Thyroid gland (tissue), 4 donors: ENCODE data around the gene CCDC34. TPM values are rescaled to one million over a fixed set of nuclear protein-coding genes. Genes with fewer than 3 reads are reported as not detected.

Source experiments
- DNase-seq, 2 donors: peaks; one replicate each; pipeline ENCODE4 v3.0.0-alpha.2; 2019
- H3K27ac ChIP-seq, 3 donors: fragments of 200-600 bp; sonication (generic); 1 replicate in 2 of 3; 2 replicates in 1 of 3; pipeline ENCODE4 v1.5.1; 2016 to 2019; ENCODE audit warnings: mild to moderate bottlenecking in 1 of 3, moderate library complexity in 1 of 3
- H3K27me3 ChIP-seq: fragments of 200-600 bp; sonication (generic); one replicate; pipeline ENCODE4 v1.5.1; 2019
- H3K36me3 ChIP-seq, 2 donors: fragments of 200-600 bp; sonication (generic); one replicate each; pipeline ENCODE4 v1.5.1; 2016 to 2019
- H3K4me1 ChIP-seq, 2 donors: fragments of 200-600 bp; sonication (generic); one replicate each; pipeline ENCODE4 v1.5.1; 2017 to 2019
- H3K4me3 ChIP-seq, 3 donors: fragments of 200-600 bp; sonication (generic); replicated peaks in 1 of 3; 1 replicate in 2 of 3; 2 replicates in 1 of 3; pipeline ENCODE4 v1.5.1; 2016; ENCODE audit warnings: mild to moderate bottlenecking in 1 of 3
- H3K9me3 ChIP-seq: fragments of 200-600 bp; sonication (generic); one replicate; pipeline ENCODE4 v1.5.1; 2017
- CTCF ChIP-seq, 6 experiments: fragments of 200-600 bp in 3 of 6; fragments of 450-650 bp in 3 of 6; sonication (generic) in 3 of 6; IDR thresholded peaks; one replicate each; pipeline ENCODE4 v1.5.1; 2016 to 2019; ENCODE audit warnings: antibody characterized with exemption in 6 of 6, mild to moderate bottlenecking in 2 of 6, inconsistent platforms in 1 of 6, moderate library complexity in 1 of 6
- POLR2A ChIP-seq, 2 donors: fragments of 450-650 bp; IDR thresholded peaks; one replicate each; pipeline ENCODE4 v1.6.1; 2017; ENCODE audit warnings: antibody characterized with exemption in 2 of 2, mild to moderate bottlenecking in 2 of 2, moderate library complexity in 1 of 2
- WGBS, 2 donors: methylation state at CpG; one replicate each; pipeline ENCODE4 v1.1.5; 2017; 5-methylcytosine and 5-hydroxymethylcytosine counted together
- intact Hi-C: fragments of 100-400 bp; cut with DNase I; formaldehyde crosslinking; loops from one replicate; pipeline ENCODE4 v1.15.1; 2023
- total RNA-seq, 4 donors: library from RNA; depleted of rRNA; stranded (reverse); fragments of >200 nt; gene quantifications; one replicate each; pipeline ENCODE4 v1.2.3, GENCODE V29; 2016

The CCDC34 gene
- total RNA-seq, 4 donors from 2014 or later: 2.1 to 4.6 (median 3.9) TPM

DNA sequence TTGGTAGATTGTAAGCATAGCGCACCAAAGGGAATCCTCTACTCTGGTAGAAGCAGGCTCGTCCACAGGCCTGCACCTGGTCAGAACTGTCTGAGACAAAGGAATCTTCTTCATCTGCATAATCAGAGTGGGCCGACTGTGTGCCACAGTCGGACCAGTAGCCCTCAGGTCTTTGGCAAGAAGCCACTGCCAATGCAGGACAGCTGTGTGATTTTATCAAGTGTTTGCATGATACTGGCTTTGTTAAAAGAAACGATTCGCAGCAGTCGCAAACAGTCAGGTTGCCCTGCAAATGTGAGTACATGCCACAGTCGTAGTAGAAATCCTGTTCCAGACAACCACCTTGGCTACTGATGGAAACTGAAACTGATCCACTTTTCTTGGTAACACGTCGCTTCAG is 4.9 kb upstream of the CCDC34 start:
- no peak for TF ChIP-seq POLR2A (IDR thresholded peaks at IDR 0.05)
- TF ChIP-seq CTCF (IDR thresholded peaks at IDR 0.05): no peak
- H3K27me3 ChIP-seq: no peaks in the 10 kb centered on the region
- H3K27ac ChIP-seq: no peak overlapping the region
- DNase-seq: no peak
- peaks cover 8 to 10% of the 10 kb centered on the region in 2 donors for H3K36me3 ChIP-seq
- H3K4me1 ChIP-seq: peaks cover 0 to 5% of the 10 kb centered on the region in 2 donors
- intact Hi-C loops: no loop called here
- no peaks in the 10 kb centered on the region for H3K9me3 ChIP-seq
- H3K4me3 ChIP-seq: no peak overlapping the region
- WGBS, 2 donors: 91 to 93% methylated on average over 10 of the region's 10 CpGs

GRCh38 chr11:27363576-27364117 is 632 bp upstream of the CCDC34 start:
- Histone ChIP-seq H3K36me3 (peaks cover 4 to 10% of the 10 kb centered on the region in 2 donors), H3K4me1 (peaks cover 6 to 10% of the 10 kb centered on the region in 2 donors), H3K9me3 (no peaks in the 10 kb centered on the region), H3K4me3 (peak overlapping the region; percentile 42 to 87 (median 80)), H3K27me3 (no peaks in the 10 kb centered on the region), H3K27ac (peak overlapping the region in 2 of 3 donors; percentile 42 to 52)
- no peak for DNase-seq
- intact Hi-C loops: no loop called here
- 42 to 47% methylated on average over 13 of the region's 13 CpGs for WGBS, 2 donors
- TF ChIP-seq CTCF (IDR thresholded peaks at IDR 0.05) (no peak), POLR2A (IDR thresholded peaks at IDR 0.05) (no peak)

GRCh38 chr11:27361649-27362431 is 1.2 kb downstream of the CCDC34 start:
- DNase-seq: no peak
- intact Hi-C loops: no loop called here
- H3K9me3 ChIP-seq: no peaks in the 10 kb centered on the region
- H3K36me3 ChIP-seq: no peaks in the 10 kb centered on the region
- H3K27ac ChIP-seq: no peak overlapping the region
- H3K4me1 ChIP-seq: peaks cover 10% of the 10 kb centered on the region in 2 donors
- 83 to 87% methylated on average over 8 of the region's 8 CpGs for WGBS, 2 donors
- no peaks in the 10 kb centered on the region for H3K27me3 ChIP-seq
- H3K4me3 ChIP-seq: no peak overlapping the region
- no peak for TF ChIP-seq POLR2A (IDR thresholded peaks at IDR 0.05)
- no peak for TF ChIP-seq CTCF (IDR thresholded peaks at IDR 0.05)

DNA sequence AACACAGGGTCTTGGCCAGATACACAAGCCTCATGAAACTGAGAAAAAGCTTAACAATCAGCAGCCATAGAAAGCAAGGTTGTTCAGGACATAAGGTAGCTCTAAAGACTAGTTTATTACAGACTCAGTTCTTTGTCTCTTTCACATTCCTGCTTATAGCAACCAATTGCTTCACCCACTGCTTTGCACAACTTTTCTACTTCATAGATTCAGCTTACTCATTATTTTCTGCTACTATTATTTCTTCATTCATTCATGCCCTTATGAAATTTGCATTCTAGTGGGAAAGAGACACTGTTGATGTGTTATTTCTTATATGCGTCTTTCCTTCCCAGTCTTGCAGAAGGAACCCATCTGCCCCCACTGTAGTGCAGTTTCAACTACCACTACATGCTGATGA is 4.7 kb downstream of the CCDC34 start:
- Histone ChIP-seq H3K36me3 (no peaks in the 10 kb centered on the region), H3K27ac (no peak overlapping the region), H3K4me3 (no peak overlapping the region), H3K4me1 (peaks cover 10% of the 10 kb centered on the region in 2 donors), H3K27me3 (no peaks in the 10 kb centered on the region), H3K9me3 (no peaks in the 10 kb centered on the region)
- intact Hi-C loops: loop anchor here (5.0 kb wide), 1 partner anchor 114 kb away; the partner anchor contains the start of gene LGR4
- TF ChIP-seq POLR2A (IDR thresholded peaks at IDR 0.05) (no peak), CTCF (IDR thresholded peaks at IDR 0.05) (no peak)
- WGBS, 2 donors: 88 to 94% methylated on average over 1 of the region's 1 CpG
- no peak for DNase-seq

DNA sequence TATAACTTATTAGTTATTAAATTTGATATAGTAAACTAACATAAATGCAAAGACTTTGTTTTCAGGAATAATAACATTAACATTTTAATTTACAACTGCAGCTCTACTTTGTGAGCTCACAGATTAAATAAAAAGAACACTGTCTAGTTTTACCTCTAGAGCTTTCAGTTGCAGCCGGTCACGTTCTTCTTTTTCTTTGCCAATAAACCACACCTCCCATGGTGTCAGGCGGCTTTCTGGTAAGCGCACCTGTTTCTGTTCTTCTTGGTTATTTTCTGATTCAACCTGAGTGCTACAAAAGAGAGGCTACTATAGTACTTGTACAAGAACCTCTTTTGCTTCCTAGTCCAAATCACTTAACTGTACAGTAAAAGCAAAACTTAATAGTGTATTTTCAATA is 5.8 kb downstream of the CCDC34 start:
- WGBS, 2 donors: 50 to 62% methylated on average over 4 of the region's 4 CpGs
- Histone ChIP-seq H3K27ac (no peak overlapping the region), H3K9me3 (no peaks in the 10 kb centered on the region), H3K36me3 (no peaks in the 10 kb centered on the region), H3K4me3 (no peak overlapping the region), H3K4me1 (peaks cover 5% of the 10 kb centered on the region in 2 donors), H3K27me3 (no peaks in the 10 kb centered on the region)
- intact Hi-C loops: loop anchor here (5.0 kb wide), 1 partner anchor 115 kb away; the partner anchor contains the start of gene LGR4
- peak; percentile 48 to 59 for DNase-seq
- TF ChIP-seq POLR2A (IDR thresholded peaks at IDR 0.05) (no peak), CTCF (IDR thresholded peaks at IDR 0.05) (no peak)
